SK-N-SH treated with all-trans-retinoic acid at 6 μM for 48 hours (cell line): ENCODE measurements around the gene DPYSL3.

Source experiments
- ATAC-seq: fragments of 200-7000 bp; cut with Tn5 transposase; 3 replicates; pipeline ENCODE4 v1.9.1; 2020; ENCODE audit warnings: mild to moderate bottlenecking, moderate library complexity
- ARNTL ChIP-seq: fragments of 450-650 bp; formaldehyde crosslinking; IDR thresholded peaks from 2 replicates; pipeline ENCODE4 v1.5.0; 2020; ENCODE audit warnings: low read depth, mild to moderate bottlenecking, moderate library complexity, borderline replicate concordance
- BACH2 ChIP-seq: fragments of 250-450 bp; sonication (Bioruptor Pico); IDR thresholded peaks from 2 replicates; pipeline ENCODE4 v1.9.0; 2021; ENCODE audit warnings: mild to moderate bottlenecking, borderline replicate concordance
- CREB5 ChIP-seq: fragments of 250-450 bp; sonication (Bioruptor Pico); IDR thresholded peaks from 2 replicates; pipeline ENCODE4 v1.5.1; 2020; ENCODE audit warnings: low read depth, mild to moderate bottlenecking, moderate library complexity
- CSDC2 ChIP-seq: fragments of 250-450 bp; sonication (Bioruptor Pico); IDR thresholded peaks from 2 replicates; pipeline ENCODE4 v1.5.0; 2020; ENCODE audit warnings: mild to moderate bottlenecking, moderate library complexity
- CSRNP3 ChIP-seq: fragments of 250-450 bp; sonication (Bioruptor Pico); IDR thresholded peaks from 2 replicates; pipeline ENCODE4 v1.5.1; 2021; ENCODE audit warnings: mild to moderate bottlenecking, moderate library complexity
- ESRRG ChIP-seq: fragments of 250-450 bp; sonication (Bioruptor Pico); IDR thresholded peaks from 2 replicates; pipeline ENCODE4 v1.6.1; 2021; ENCODE audit warnings: mild to moderate bottlenecking
- GLIS3 ChIP-seq: fragments of 250-450 bp; sonication (Bioruptor Pico); IDR thresholded peaks from 2 replicates; pipeline ENCODE4 v1.5.0; 2020; ENCODE audit warnings: mild to moderate bottlenecking, moderate library complexity
- ISL1 ChIP-seq: fragments of 250-450 bp; sonication (Bioruptor Pico); IDR thresholded peaks from 2 replicates; pipeline ENCODE4 v2.1.2; 2022; ENCODE audit warnings: mild to moderate bottlenecking, moderate library complexity
- PATZ1 ChIP-seq: fragments of 250-450 bp; sonication (Bioruptor Pico); IDR thresholded peaks from 2 replicates; pipeline ENCODE4 v1.8.0; 2020; ENCODE audit warnings: mild to moderate bottlenecking, moderate library complexity, borderline replicate concordance
- POU6F1 ChIP-seq: fragments of 250-450 bp; sonication (Bioruptor Pico); IDR thresholded peaks from 2 replicates; pipeline ENCODE4 v1.8.0; 2021; ENCODE audit warnings: low read depth, mild to moderate bottlenecking, moderate library complexity, borderline replicate concordance
- PPARA ChIP-seq: fragments of 250-450 bp; sonication (Bioruptor Pico); IDR thresholded peaks from 2 replicates; pipeline ENCODE4 v1.5.0; 2020; ENCODE audit warnings: mild to moderate bottlenecking, borderline replicate concordance
- RARB ChIP-seq: fragments of 250-450 bp; sonication (Bioruptor Pico); IDR thresholded peaks from 2 replicates; pipeline ENCODE4 v1.8.0; 2021; ENCODE audit warnings: mild to moderate bottlenecking, moderate library complexity
- SNAI2 ChIP-seq: fragments of 250-450 bp; sonication (Bioruptor Pico); IDR thresholded peaks from 2 replicates; pipeline ENCODE4 v1.5.0; 2020; ENCODE audit warnings: mild to moderate bottlenecking, moderate library complexity
- TCF4 ChIP-seq: fragments of 250-450 bp; sonication (Bioruptor Pico); IDR thresholded peaks from 2 replicates; pipeline ENCODE4 v1.8.0; 2021; ENCODE audit warnings: mild to moderate bottlenecking, moderate library complexity, borderline replicate concordance
- TOX ChIP-seq: fragments of 250-450 bp; sonication (Bioruptor Pico); IDR thresholded peaks from 2 replicates; pipeline ENCODE4 v1.8.0; 2021; ENCODE audit warnings: mild to moderate bottlenecking, moderate library complexity, borderline replicate concordance
- TSHZ2 ChIP-seq: fragments of 250-450 bp; sonication (Bioruptor Pico); IDR thresholded peaks from 2 replicates; pipeline ENCODE4 v1.5.0; 2020; ENCODE audit warnings: mild to moderate bottlenecking, moderate library complexity
- ZC3H10 ChIP-seq: fragments of 250-450 bp; sonication (Bioruptor Pico); IDR thresholded peaks from 2 replicates; pipeline ENCODE4 v1.5.1; 2021; ENCODE audit warnings: mild to moderate bottlenecking, moderate library complexity
- ZFP3 ChIP-seq: fragments of 250-450 bp; sonication (Bioruptor Pico); IDR thresholded peaks from 2 replicates; pipeline ENCODE4 v1.5.0; 2020; ENCODE audit warnings: mild to moderate bottlenecking, moderate library complexity
- ZNF565 ChIP-seq: fragments of 450-650 bp; formaldehyde crosslinking; conservative IDR thresholded peaks from 2 replicates; pipeline ENCODE4 v1.5.0; 2020; ENCODE audit warnings: low read depth, mild to moderate bottlenecking, moderate library complexity
- ZNF8 ChIP-seq: fragments of 450-650 bp; formaldehyde crosslinking; IDR thresholded peaks from 2 replicates; pipeline ENCODE4 v1.5.0; 2020; ENCODE audit warnings: mild to moderate bottlenecking, moderate library complexity

DPYSL3 gene

GRCh38 chr5:147517383-147517782 lies 7.5 kb upstream of the DPYSL3 start:
- ATAC-seq, result no peak
- TF ChIP-seq CSRNP3 (CRISPR knock-in tag), result no peak
- TF ChIP-seq ZC3H10 (CRISPR knock-in tag), result no peak
- TF ChIP-seq BACH2, result no peak
- TF ChIP-seq TSHZ2 (CRISPR knock-in tag), result no peak
- TF ChIP-seq CREB5 (CRISPR knock-in tag), result no peak
- TF ChIP-seq PATZ1 (CRISPR knock-in tag), result no peak

GRCh38 chr5:147515269-147515668 lies 5.4 kb upstream of the DPYSL3 start:
- TF ChIP-seq PPARA (CRISPR knock-in tag) (no peak), CSRNP3 (CRISPR knock-in tag) (no peak), SNAI2 (CRISPR knock-in tag) (no peak), ISL1 (CRISPR knock-in tag) (no peak), ZFP3 (no peak), TCF4 (CRISPR knock-in tag) (no peak), GLIS3 (CRISPR knock-in tag) (no peak), BACH2 (no peak), ESRRG (CRISPR knock-in tag) (no peak), CSDC2 (CRISPR knock-in tag) (no peak), TSHZ2 (CRISPR knock-in tag) (no peak), RARB (CRISPR knock-in tag) (no peak), TOX (no peak), ZNF565 (CRISPR knock-in tag) (no peak), POU6F1 (CRISPR knock-in tag) (no peak), ZNF8 (CRISPR knock-in tag) (no peak), PATZ1 (CRISPR knock-in tag) (no peak), CREB5 (CRISPR knock-in tag) (no peak), ARNTL (CRISPR knock-in tag) (no peak)
- no peak for ATAC-seq
